Measurements from ENCODE around the gene FSCN2.

DNA sequence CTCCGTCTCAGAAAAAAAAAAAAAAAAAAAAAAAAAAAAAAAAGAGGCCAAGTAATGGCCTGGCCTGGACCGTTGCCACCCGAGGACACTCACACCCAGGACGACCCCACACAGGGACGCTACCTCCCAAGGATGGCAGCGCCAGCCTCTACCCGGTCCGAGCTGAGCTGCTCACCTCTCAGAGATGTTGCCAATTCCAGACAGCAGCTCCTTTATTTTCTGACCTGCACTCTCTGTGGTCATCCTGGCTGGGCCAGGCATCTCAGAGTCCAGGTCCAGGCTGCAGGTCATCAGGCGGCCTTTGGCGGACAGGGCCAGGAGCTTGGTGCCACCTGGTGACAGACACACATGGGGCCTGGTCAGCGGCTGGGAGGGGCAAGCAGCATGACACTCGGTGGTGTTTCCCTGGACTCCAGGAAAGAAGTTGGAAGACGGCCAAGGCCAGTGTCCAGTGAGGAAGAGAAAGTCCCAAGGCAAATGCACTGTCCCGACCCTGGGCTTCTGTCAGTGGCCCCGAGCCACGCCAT lies 20.9 kb downstream of the FSCN2 start:
- TF ChIP-seq ZC3H10 (CRISPR knock-in tag; IDR thresholded peaks at IDR 0.05) (no peak), ZFP30 (CRISPR knock-in tag; IDR thresholded peaks at IDR 0.05) (no peak), TCF4 (CRISPR knock-in tag; IDR thresholded peaks at IDR 0.05; ENCODE audit: borderline replicate concordance) (no peak), ZFP3 (CRISPR knock-in tag; IDR thresholded peaks at IDR 0.05) (no peak), ZNF70 (CRISPR knock-in tag; IDR thresholded peaks at IDR 0.05) (no peak)
- TF ChIP-seq, protein P1, sequence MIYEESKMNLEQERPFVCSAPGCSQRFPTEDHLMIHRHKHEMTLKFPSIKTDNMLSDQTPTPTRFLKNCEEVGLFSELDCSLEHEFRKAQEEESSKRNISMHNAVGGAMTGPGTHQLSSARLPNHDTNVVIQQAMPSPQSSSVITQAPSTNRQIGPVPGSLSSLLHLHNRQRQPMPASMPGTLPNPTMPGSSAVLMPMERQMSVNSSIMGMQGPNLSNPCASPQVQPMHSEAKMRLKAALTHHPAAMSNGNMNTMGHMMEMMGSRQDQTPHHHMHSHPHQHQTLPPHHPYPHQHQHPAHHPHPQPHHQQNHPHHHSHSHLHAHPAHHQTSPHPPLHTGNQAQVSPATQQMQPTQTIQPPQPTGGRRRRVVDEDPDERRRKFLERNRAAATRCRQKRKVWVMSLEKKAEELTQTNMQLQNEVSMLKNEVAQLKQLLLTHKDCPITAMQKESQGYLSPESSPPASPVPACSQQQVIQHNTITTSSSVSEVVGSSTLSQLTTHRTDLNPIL (CRISPR knock-in tag; IDR thresholded peaks at IDR 0.05; ENCODE audit: low read depth), result no peak
- TF ChIP-seq, protein P2, sequence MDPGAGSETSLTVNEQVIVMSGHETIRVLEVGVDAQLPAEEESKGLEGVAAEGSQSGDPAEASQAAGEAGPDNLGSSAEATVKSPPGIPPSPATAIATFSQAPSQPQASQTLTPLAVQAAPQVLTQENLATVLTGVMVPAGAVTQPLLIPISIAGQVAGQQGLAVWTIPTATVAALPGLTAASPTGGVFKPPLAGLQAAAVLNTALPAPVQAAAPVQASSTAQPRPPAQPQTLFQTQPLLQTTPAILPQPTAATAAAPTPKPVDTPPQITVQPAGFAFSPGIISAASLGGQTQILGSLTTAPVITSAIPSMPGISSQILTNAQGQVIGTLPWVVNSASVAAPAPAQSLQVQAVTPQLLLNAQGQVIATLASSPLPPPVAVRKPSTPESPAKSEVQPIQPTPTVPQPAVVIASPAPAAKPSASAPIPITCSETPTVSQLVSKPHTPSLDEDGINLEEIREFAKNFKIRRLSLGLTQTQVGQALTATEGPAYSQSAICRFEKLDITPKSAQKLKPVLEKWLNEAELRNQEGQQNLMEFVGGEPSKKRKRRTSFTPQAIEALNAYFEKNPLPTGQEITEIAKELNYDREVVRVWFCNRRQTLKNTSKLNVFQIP (CRISPR knock-in tag; IDR thresholded peaks at IDR 0.05; ENCODE audit: borderline replicate concordance, low read depth), result no peak
